Measurements from ENCODE around the gene VRK1. TPM values are rescaled to one million over a fixed set of nuclear protein-coding genes. Genes with fewer than 3 reads are reported as not detected.

VRK1 gene
- total and polyA plus RNA-seq, 2 of the 8 experiments (the other 6 are each of a cell fraction or from before 2014, with no cell fraction given) = 24.2 to 64.8 TPM

- no peaks in the 10 kb centered on the region for H3K79me2 ChIP-seq (ENCODE audit: control insufficient read depth in 1 of 2, insufficient read depth in 2 of 2, low read length in 2 of 2)
- H3K79me1 ChIP-seq (ENCODE audit: low read depth, low read length) = no peaks in the 10 kb centered on the region
- no peak overlapping the region for H3K4me2 ChIP-seq (ENCODE audit: insufficient read depth in 1 of 2, low read depth in 2 of 2, low read length in 2 of 2)
- POLR2A ChIA-PET (ENCODE audit: partially characterized antibody) = no interaction called here
- FAIRE-seq (no peak), DNase-seq (ENCODE audit: low read depth in 1 of 2, low spot score in 2 of 2) (no peak)
- H3K9me3 ChIP-seq (ENCODE audit: insufficient read depth in 2 of 2, low read depth in 1 of 2, low read length in 1 of 2) = no peaks in the 10 kb centered on the region
- no peak overlapping the region for H3K23ac ChIP-seq (ENCODE audit: insufficient read length)
- H3K56ac ChIP-seq (replicated peaks; ENCODE audit: insufficient read length, low read depth, low read length) = no peak overlapping the region
- H4K20me1 ChIP-seq (replicated peaks in 1 of 2; ENCODE audit: control insufficient read depth in 1 of 2, insufficient read depth in 2 of 2, low read length in 2 of 2) = no peaks in the 10 kb centered on the region
- H2AFZ ChIP-seq (ENCODE audit: low read length) = 0 out of 2 replicates have a peak overlapping the region, but pooled peaks have one; percentile 3
- no peak overlapping the region for H2AK5ac ChIP-seq (ENCODE audit: low read depth, low read length)
- H3K27ac ChIP-seq (ENCODE audit: low read depth, low read length) = no peak overlapping the region
- H2BK12ac ChIP-seq (ENCODE audit: low read depth, low read length) = no peak overlapping the region
- no peaks in the 10 kb centered on the region for H3K36me3 ChIP-seq (ENCODE audit: control insufficient read depth in 2 of 4, insufficient read depth in 4 of 4, low read length in 3 of 4)
- no peak overlapping the region for H2BK20ac ChIP-seq (ENCODE audit: low read length)
- no peaks in the 10 kb centered on the region for H3K4me1 ChIP-seq (replicated peaks in 1 of 4; ENCODE audit: control insufficient read depth in 3 of 4, insufficient read depth in 4 of 4, low read length in 3 of 4)
- H2BK120ac ChIP-seq (replicated peaks; ENCODE audit: low read depth, low read length) = no peak overlapping the region
- H3K23me2 ChIP-seq (ENCODE audit: low read depth, low read length) = no peaks in the 10 kb centered on the region
- H2BK5ac ChIP-seq (ENCODE audit: low read depth, low read length) = no peak overlapping the region
- no peak overlapping the region for H4K8ac ChIP-seq (ENCODE audit: extremely low read depth, insufficient read depth, low read length)
- H3K4ac ChIP-seq (replicated peaks; ENCODE audit: insufficient read length, low read depth, low read length) = no peak overlapping the region
- H2BK15ac ChIP-seq (ENCODE audit: low read length) = no peak overlapping the region
- WGBS, 2 experiments (ENCODE audit: extremely low coverage in 1 of 2, insufficient coverage in 1 of 2, insufficient read length in 1 of 2, insufficient replicate concordance in 2 of 2, low coverage in 1 of 2, low lambda C conversion rate in 2 of 2, missing lambda C conversion rate in 1 of 2) = 88% methylated on average over 10 of the region's 10 CpGs; no CpG with 5 or more reads in 1 of the 2 experiments
- no peak overlapping the region for H3K9ac ChIP-seq (replicated peaks in 1 of 4; ENCODE audit: extremely low read depth in 1 of 4, low read depth in 3 of 4, low read length in 3 of 4)
- H3K4me3 ChIP-seq (ENCODE audit: extremely low read depth in 1 of 4, insufficient read depth in 2 of 4, low read depth in 3 of 4, low read length in 4 of 4) = no peak overlapping the region
- H4K5ac ChIP-seq (ENCODE audit: insufficient read length, low read depth, low read length) = no peak overlapping the region
- no peak overlapping the region for H3K14ac ChIP-seq (ENCODE audit: insufficient read length)
- H4K91ac ChIP-seq (replicated peaks; ENCODE audit: insufficient read length, low read length) = no peak overlapping the region
- no peaks in the 10 kb centered on the region for H3K27me3 ChIP-seq (replicated peaks in 1 of 4; ENCODE audit: control insufficient read depth in 3 of 4, extremely low read depth in 1 of 4, insufficient read depth in 3 of 4, low read length in 3 of 4)
- CTCF ChIA-PET (ENCODE audit: partially characterized antibody) = no interaction called here
- no peak overlapping the region for H3K18ac ChIP-seq (ENCODE audit: extremely low read depth, low read length)
- TF ChIP-seq ZNF274 (IDR thresholded peaks at IDR 0.05; ENCODE audit: borderline replicate concordance, extremely low read depth, low read length) (no peak), SIN3A (conservative IDR thresholded peaks at IDR 0.05 in 1 of 2, IDR thresholded peaks at IDR 0.05 in 1 of 2; ENCODE audit: low read depth in 1 of 2, low read length in 2 of 2) (no peak), POLR2AphosphoS5 (IDR thresholded peaks at IDR 0.05; ENCODE audit: low read depth, low read length) (no peak), TAF7 (optimal IDR thresholded peaks at IDR 0.05; ENCODE audit: borderline replicate concordance, low read depth, low read length) (no peak), FOSL1 (IDR thresholded peaks at IDR 0.05; ENCODE audit: insufficient read depth, low read depth, low read length) (no peak), BACH1 (IDR thresholded peaks at IDR 0.05; ENCODE audit: low read length) (no peak), CTCF (IDR thresholded peaks at IDR 0.05; ENCODE audit: control extremely low read depth in 1 of 3, insufficient read depth in 1 of 3, low read depth in 1 of 3, low read length in 3 of 3) (no peak), RXRA (IDR thresholded peaks at IDR 0.05; ENCODE audit: insufficient read depth, low read depth, low read length) (no peak), SIRT6 (IDR thresholded peaks at IDR 0.05; ENCODE audit: low read length) (no peak)
Observed at GRCh38 chr14:96783043-96783914, 13.9 kb upstream of the VRK1 start.

Measured in H1 (cell line).